Transverse colon (tissue), 4 donors: ENCODE results near the gene WNT5B. TPM values are rescaled to one million over a fixed set of nuclear protein-coding genes. Genes with fewer than 3 reads are reported as not detected.

Experiments
- DNase-seq: peaks from one replicate; pipeline ENCODE4 v3.0.0-alpha.2; 2019
- H3K27ac ChIP-seq, 4 donors: fragments of 200-600 bp; sonication (generic); 2 replicates each; pipeline ENCODE4 v1.5.1; 2016 to 2018; ENCODE audit warnings: inconsistent platforms in 4 of 4
- H3K27me3 ChIP-seq: fragments of 200-600 bp; sonication (generic); 2 replicates; pipeline ENCODE4 v1.5.1; 2017; ENCODE audit warnings: inconsistent platforms
- H3K36me3 ChIP-seq, 4 donors: fragments of 200-600 bp; sonication (generic); 2 replicates each; pipeline ENCODE4 v1.5.1; 2017 to 2019; ENCODE audit warnings: inconsistent platforms in 4 of 4
- H3K4me1 ChIP-seq, 4 donors: fragments of 200-600 bp; sonication (generic); 2 replicates each; pipeline ENCODE4 v1.5.1; 2017 to 2020; ENCODE audit warnings: inconsistent platforms in 4 of 4
- H3K4me3 ChIP-seq, 4 donors: fragments of 200-600 bp; sonication (generic); 1 replicate in 1 of 4; 2 replicates in 3 of 4; pipeline versions ENCODE4 v1.5.1 to v1.6.1; 2017 to 2019; ENCODE audit warnings: inconsistent platforms in 4 of 4
- H3K9me3 ChIP-seq, 2 donors: fragments of 200-600 bp; sonication (generic); 2 replicates each; pipeline ENCODE4 v1.5.1; 2017 to 2019; ENCODE audit warnings: inconsistent platforms in 2 of 2
- CTCF ChIP-seq, 5 experiments: fragments of 200-600 bp in 3 of 5; fragments of 450-650 bp in 2 of 5; sonication (generic) in 3 of 5; IDR thresholded peaks; 1 replicate in 2 of 5; 2 replicates in 3 of 5; pipeline ENCODE4 v1.5.1; 2016 to 2017; ENCODE audit warnings: antibody characterized with exemption in 5 of 5, inconsistent platforms in 3 of 5, mild to moderate bottlenecking in 2 of 5, moderate library complexity in 1 of 5
- EP300 ChIP-seq: sonication (generic); formaldehyde crosslinking; IDR thresholded peaks from one replicate; pipeline ENCODE4 v1.6.1; 2017; ENCODE audit warnings: antibody characterized with exemption, low read depth
- POLR2A ChIP-seq: fragments of 450-650 bp; IDR thresholded peaks from one replicate; pipeline ENCODE4 v1.6.1; 2016; ENCODE audit warnings: antibody characterized with exemption, mild to moderate bottlenecking, moderate library complexity
- POLR2AphosphoS5 ChIP-seq, 3 donors: sonication (generic); formaldehyde crosslinking; IDR thresholded peaks; one replicate each; pipeline ENCODE4 v1.6.1; 2016; ENCODE audit warnings: antibody characterized with exemption in 3 of 3
- WGBS, 2 donors: methylation state at CpG; one replicate each; pipeline ENCODE4 v1.1.5; 2018; ENCODE audit warnings: low coverage in 1 of 2; 5-methylcytosine and 5-hydroxymethylcytosine counted together
- in situ Hi-C, 4 donors: fragments of 200-750 bp; cut with MboI; loops; one replicate each; pipeline versions ENCODE4 v1.15.0 to v1.15.1; 2017; ENCODE audit warnings: low sequenced_read_pairs in 3 of 4, low pct_ligation_motif_present in 1 of 4, low pct_unique_long_range_greater_than_20kb in 1 of 4
- intact Hi-C: fragments of 100-400 bp; cut with DNase I; formaldehyde crosslinking; loops from one replicate; pipeline ENCODE4 v1.15.1; 2023; ENCODE audit warnings: low total_unique reads
- total RNA-seq, 4 donors: library from RNA; depleted of rRNA; stranded (reverse); fragments of >200 nt; gene quantifications; one replicate each; pipeline ENCODE4 v1.1.0, GENCODE V29; 2016

WNT5B gene
- total RNA-seq, 4 donors from 2014 or later = 0.80 to 3.5 (median 3.5) TPM; not detected in 1

GRCh38 chr12:1660304-1661187 lies 31.5 kb downstream of the WNT5B start:
- peak; percentile 88 for DNase-seq
- Histone ChIP-seq H3K27ac (peak overlapping the region; percentile 82 to 92 (median 84)), H3K27me3 (no peaks in the 10 kb centered on the region), H3K9me3 (no peaks in the 10 kb centered on the region), H3K4me3 (no peak overlapping the region), H3K36me3 (no peaks in the 10 kb centered on the region), H3K4me1 (peaks cover 5 to 38% (median 13%) of the 10 kb centered on the region in 4 donors)
- TF ChIP-seq POLR2A (peak; percentile 11), EP300 (no peak), CTCF (IDR thresholded peaks at IDR 0.05) (no peak), POLR2AphosphoS5 (IDR thresholded peaks at IDR 0.05) (peak; percentile 16 to 77 (median 72))
- in situ Hi-C loops = loop anchor here in 1 of 4 donors (10.0 kb wide), 1 partner anchor 274 kb away; no protein-coding TSS in a partner anchor
- intact Hi-C loops = no loop called here
- WGBS, 2 donors = 0 to 55% methylated on average over 1 to 18 of the region's 20 CpGs

GRCh38 chr12:1661553-1662335 lies 32.7 kb downstream of the WNT5B start:
- TF ChIP-seq POLR2A = peak; percentile 49
- peak; percentile 85 to 90 (median 86) for TF ChIP-seq POLR2AphosphoS5 (IDR thresholded peaks at IDR 0.05)
- TF ChIP-seq EP300 = no peak
- no peak for TF ChIP-seq CTCF (IDR thresholded peaks at IDR 0.05)
- Histone ChIP-seq H3K9me3 (no peaks in the 10 kb centered on the region), H3K27ac (peak overlapping the region; percentile 82 to 96 (median 90)), H3K36me3 (no peaks in the 10 kb centered on the region), H3K4me3 (peak overlapping the region; percentile 14 to 50 (median 41)), H3K27me3 (no peaks in the 10 kb centered on the region), H3K4me1 (peaks cover 12 to 49% (median 20%) of the 10 kb centered on the region in 4 donors)
- WGBS, 2 donors = 0 to 5% methylated on average over 13 to 65 of the region's 69 CpGs
- DNase-seq = peak; percentile 95
- in situ Hi-C loops (loop anchor here in 1 of 4 donors (10.0 kb wide), 1 partner anchor 273 kb away; no protein-coding TSS in a partner anchor), intact Hi-C loops (loop anchor here (2.0 kb wide), 1 partner anchor 283 kb away; no protein-coding TSS in a partner anchor)

- peak overlapping the region; percentile 86 to 91 (median 89) for H3K27ac ChIP-seq
- peaks cover 12 to 61% (median 30%) of the 10 kb centered on the region in 4 donors for H3K4me1 ChIP-seq
- peak overlapping the region in 3 of 4 donors; percentile 13 to 40 (median 34) for H3K4me3 ChIP-seq
- DNase-seq = peak; percentile 86
- H3K27me3 ChIP-seq = no peaks in the 10 kb centered on the region
- no peaks in the 10 kb centered on the region for H3K36me3 ChIP-seq
- intact Hi-C loops = loop anchor here (2.0 kb wide), 1 partner anchor 282 kb away; no protein-coding TSS in a partner anchor
- TF ChIP-seq CTCF (IDR thresholded peaks at IDR 0.05) (peak; percentile 44 to 82 (median 56)), EP300 (no peak), POLR2A (peak; percentile 55), POLR2AphosphoS5 (IDR thresholded peaks at IDR 0.05) (peak in 1 of 3 donors; percentile 38)
- 26% methylated on average over 43 of the region's 46 CpGs; no CpG with 5 or more reads in 1 of the 2 donors for WGBS, 2 donors
- in situ Hi-C loops = loop anchor here in 1 of 4 donors (10.0 kb wide), 1 partner anchor 272 kb away; no protein-coding TSS in a partner anchor
- H3K9me3 ChIP-seq = no peaks in the 10 kb centered on the region
Observed at GRCh38 chr12:1662761-1663439, 33.9 kb downstream of the WNT5B start.
